HCT116 (cell line): ENCODE measurements around the gene UGGT2. TPM values are rescaled to one million over a fixed set of nuclear protein-coding genes. Genes with fewer than 3 reads are reported as not detected.

Experiments
- ATAC-seq: fragments of 200-7000 bp; cut with Tn5 transposase; 2 replicates; pipeline ENCODE4 v1.9.1; 2020; ENCODE audit warnings: mild to moderate bottlenecking, moderate library complexity
- BruUV-seq: library from RNA; stranded (reverse); fragments of 400-500 nt; replicated peaks from 2 replicates; lab custom pipeline; 2021; lab: Mats Ljungman, UMichigan
- CTCF ChIA-PET: fragments of 300-600 bp; sonication (Branson Sonifier 250); formaldehyde crosslinking; loops from one replicate; lab custom pipeline; 2021; ENCODE audit warnings: antibody characterized with exemption; lab: Charles Lee
- POLR2A ChIA-PET: fragments of 300-600, 350-600 bp; sonication (Branson Sonifier 250); formaldehyde crosslinking; loops from one replicate; lab custom pipeline; 2021; ENCODE audit warnings: antibody characterized with exemption; lab: Charles Lee
- RAD21 ChIA-PET, 2 experiments: fragments of 300-600 bp; sonication (Branson Sonifier 250); formaldehyde crosslinking; loops; one replicate each; lab custom pipeline; 2023; ENCODE audit warnings: low total read pairs in 2 of 2; ENCODE audit not compliant: uncharacterized antibody in 2 of 2, unreplicated experiment in 2 of 2, low non-redundant PET in 1 of 2; lab: Charles Lee
- DNase-seq: peaks from one replicate; pipeline ENCODE4 v3.0.0-alpha.2; 2010; ENCODE audit warnings: low read depth, low spot score
- H2AFZ ChIP-seq: fragments of 200-600 bp; shearing (Covaris generic), sonication (generic); 2 replicates; pipeline ENCODE4 v1.6.1; 2017; ENCODE audit warnings: low read depth, mixed run types, mixed read lengths, antibody characterized with exemption, low read length; ENCODE audit not compliant: poor library complexity, severe bottlenecking
- H3K27ac ChIP-seq: 2 replicates; pipeline ENCODE4 v1.5.1; 2012; ENCODE audit warnings: low read depth, low read length
- H3K27me3 ChIP-seq: fragments of 200-600 bp; sonication (generic); 2 replicates; pipeline ENCODE4 v1.6.1; 2016; ENCODE audit warnings: mixed run types, low read length, mixed read lengths; ENCODE audit not compliant: insufficient read depth
- H3K36me3 ChIP-seq, 2 experiments: fragments of 200-500 bp in 1 of 2; fragments of 200-600 bp in 1 of 2; sonication (Bioruptor generic) in 1 of 2; sonication (generic) in 1 of 2; 2 replicates each; pipeline versions ENCODE4 v1.5.1 to v1.6.1; 2014 to 2016; ENCODE audit warnings: low read length in 2 of 2, inconsistent platforms in 1 of 2, mixed read lengths in 1 of 2, mixed run types in 1 of 2; ENCODE audit not compliant: insufficient read depth in 2 of 2, control insufficient read depth in 1 of 2
- H3K4me1 ChIP-seq, 2 experiments: fragments of 200-600 bp in 1 of 2; sonication (generic) in 1 of 2; 2 replicates each; pipeline versions ENCODE4 v1.5.1 to v1.6.1; 2012 to 2017; ENCODE audit warnings: low read length in 2 of 2, inconsistent platforms in 1 of 2, mild to moderate bottlenecking in 1 of 2, mixed read lengths in 1 of 2, mixed run types in 1 of 2, moderate library complexity in 1 of 2; ENCODE audit not compliant: insufficient read depth in 2 of 2, control insufficient read depth in 1 of 2
- H3K4me2 ChIP-seq: fragments of 200-600 bp; sonication (generic); 2 replicates; pipeline ENCODE4 v1.6.1; 2017; ENCODE audit warnings: mixed run types, low read length, mixed read lengths
- H3K4me3 ChIP-seq, 2 experiments: fragments of 200-600 bp in 1 of 2; sonication (generic) in 1 of 2; replicated peaks in 1 of 2; 2 replicates each; pipeline ENCODE4 v1.5.1; 2011 to 2016; ENCODE audit warnings: low read length in 2 of 2, control low read depth in 1 of 2, low read depth in 1 of 2, mild to moderate bottlenecking in 1 of 2, mixed read lengths in 1 of 2, mixed run types in 1 of 2
- H3K79me2 ChIP-seq: fragments of 200-600 bp; sonication (generic); 2 replicates; pipeline ENCODE4 v1.6.1; 2017; ENCODE audit warnings: mild to moderate bottlenecking, mixed run types, low read length, moderate library complexity, mixed read lengths; ENCODE audit not compliant: insufficient read depth
- H3K9ac ChIP-seq: fragments of 200-600 bp; sonication (generic); 2 replicates; pipeline ENCODE4 v1.6.1; 2016; ENCODE audit warnings: low read length, mixed read lengths
- H3K9me2 ChIP-seq: fragments of 200-600 bp; sonication (generic), shearing (Covaris generic); 2 replicates; pipeline ENCODE4 v1.6.1; 2017; ENCODE audit warnings: mixed run types, mild to moderate bottlenecking, moderate library complexity; ENCODE audit not compliant: insufficient read depth
- H3K9me3 ChIP-seq, 2 experiments: fragments of 200-500 bp in 1 of 2; fragments of 200-600 bp in 1 of 2; sonication (Bioruptor generic) in 1 of 2; sonication (generic) in 1 of 2; 2 replicates each; pipeline ENCODE4 v1.6.1; 2014 to 2017; ENCODE audit warnings: low read length in 2 of 2, mixed read lengths in 2 of 2, inconsistent platforms in 1 of 2, low read depth in 1 of 2, mild to moderate bottlenecking in 1 of 2, mixed run types in 1 of 2, moderate library complexity in 1 of 2; ENCODE audit not compliant: control insufficient read depth in 1 of 2, insufficient read depth in 1 of 2
- H4K20me1 ChIP-seq: fragments of 200-600 bp; sonication (generic), shearing (Covaris generic); 2 replicates; pipeline ENCODE4 v1.6.1; 2017; ENCODE audit warnings: mixed run types, mild to moderate bottlenecking, moderate library complexity; ENCODE audit not compliant: insufficient read depth
- CEBPB ChIP-seq: IDR thresholded peaks from 2 replicates; pipeline ENCODE4 v1.6.1; 2012; ENCODE audit warnings: low read depth
- EGR1 ChIP-seq: IDR thresholded peaks from 2 replicates; pipeline ENCODE4 v1.6.1; 2012; ENCODE audit warnings: low read depth
- EZH2phosphoT487 ChIP-seq: fragments of 200-600 bp; IDR thresholded peaks from 2 replicates; pipeline ENCODE4 v1.6.1; 2018; ENCODE audit warnings: antibody characterized with exemption, borderline replicate concordance
- FOSL1 ChIP-seq: IDR thresholded peaks from 2 replicates; pipeline ENCODE4 v1.6.1; 2012; ENCODE audit warnings: low read depth
- JUND ChIP-seq: IDR thresholded peaks from 2 replicates; pipeline ENCODE4 v1.6.1; 2012
- POLR2AphosphoS5 ChIP-seq: IDR thresholded peaks from 2 replicates; pipeline ENCODE4 v1.6.1; 2011; ENCODE audit warnings: mild to moderate bottlenecking, low read depth, low read length, moderate library complexity
- RAD21 ChIP-seq: IDR thresholded peaks from 2 replicates; pipeline ENCODE4 v1.6.1; 2012; ENCODE audit warnings: low read depth, mild to moderate bottlenecking
- SIN3A ChIP-seq: IDR thresholded peaks from 2 replicates; pipeline ENCODE4 v1.6.1; 2012; ENCODE audit warnings: low read depth
- SP1 ChIP-seq: IDR thresholded peaks from 2 replicates; pipeline ENCODE4 v1.6.1; 2012; ENCODE audit warnings: low read depth
- SRF ChIP-seq: IDR thresholded peaks from 2 replicates; pipeline ENCODE4 v1.6.1; 2012; ENCODE audit warnings: low read depth
- TCF7L2 ChIP-seq: IDR thresholded peaks from 2 replicates; pipeline ENCODE4 v1.7.0; 2011; ENCODE audit warnings: borderline replicate concordance, inconsistent platforms; ENCODE audit not compliant: insufficient read depth, insufficient read length; ENCODE audit errors: extremely low read depth
- YY1 ChIP-seq: IDR thresholded peaks from 2 replicates; pipeline ENCODE4 v1.6.1; 2011; ENCODE audit warnings: low read length, low read depth, moderate library complexity, mild to moderate bottlenecking; ENCODE audit not compliant: insufficient replicate concordance; ENCODE audit errors: extremely low read depth
- ZNF274 ChIP-seq: fragments of 200-500 bp; sonication (Bioruptor generic); IDR thresholded peaks from 2 replicates; pipeline ENCODE4 v1.6.1; 2014; ENCODE audit warnings: mild to moderate bottlenecking, low read depth, low read length, inconsistent platforms
- intact Hi-C: fragments of 100-400 bp; cut with micrococcal nuclease; formaldehyde crosslinking; loops from 2 replicates; pipeline ENCODE4 v1.10.0; 2022
- total RNA-seq: library from RNA; stranded (reverse); gene quantifications from one replicate; pipeline ENCODE4 v1.2.1, GENCODE V29; 2021; ENCODE audit not compliant: unreplicated experiment
- TF ChIP-seq, protein P1 (sequence below): IDR thresholded peaks from 2 replicates; pipeline ENCODE4 v1.6.1; 2012

Gene UGGT2
- total RNA-seq, 1 experiment from 2014 or later, result 27.1 TPM

DNA sequence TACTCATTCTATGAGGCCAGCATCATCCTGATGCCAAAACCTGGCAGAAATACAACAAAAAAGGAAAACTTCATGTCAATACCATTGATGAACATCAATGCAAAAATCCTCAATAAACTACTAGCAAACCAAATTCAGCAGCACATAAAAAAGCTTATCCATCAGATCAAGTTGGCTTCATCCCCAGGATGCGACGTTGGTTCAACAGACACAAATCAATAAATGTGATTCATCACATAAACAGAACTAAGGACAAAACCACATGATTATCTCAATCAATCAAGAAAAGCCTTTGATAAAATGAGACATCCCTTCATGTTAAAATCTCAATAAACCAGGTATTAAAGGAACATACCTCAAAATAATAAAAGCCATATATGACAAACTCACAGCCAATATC lies 134.3 kb downstream of the UGGT2 start:
- Histone ChIP-seq H3K4me3 (no peak overlapping the region), H3K4me2 (no peak overlapping the region), H3K27ac (no peak overlapping the region), H3K9me3 (no peaks in the 10 kb centered on the region), H3K9me2 (no peaks in the 10 kb centered on the region), H3K4me1 (no peaks in the 10 kb centered on the region), H3K9ac (no peak overlapping the region), H3K27me3 (no peaks in the 10 kb centered on the region), H4K20me1 (no peaks in the 10 kb centered on the region)
- no TSS peak for BruUV-seq
- intact Hi-C loops, result no loop called here
- RAD21 ChIA-PET, result no interaction called here
- CTCF ChIA-PET, result no interaction called here
- DNase-seq, result no peak
- POLR2A ChIA-PET, result no interaction called here
- TF ChIP-seq EZH2phosphoT487 (no peak), SRF (no peak), SP1 (no peak), SIN3A (no peak), JUND (no peak), CEBPB (no peak), POLR2AphosphoS5 (no peak), EGR1 (no peak), FOSL1 (no peak), YY1 (no peak), TCF7L2 (no peak), ZNF274 (no peak), RAD21 (no peak)
- TF ChIP-seq, protein P1, sequence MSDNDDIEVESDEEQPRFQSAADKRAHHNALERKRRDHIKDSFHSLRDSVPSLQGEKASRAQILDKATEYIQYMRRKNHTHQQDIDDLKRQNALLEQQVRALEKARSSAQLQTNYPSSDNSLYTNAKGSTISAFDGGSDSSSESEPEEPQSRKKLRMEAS, result no peak
- TF ChIP-seq, all 23 proteins: peak for 0
- no peaks in the 10 kb centered on the region for H3K79me2 ChIP-seq
- H3K36me3 ChIP-seq, result no peaks in the 10 kb centered on the region
- no peak overlapping the region for H2AFZ ChIP-seq
- ATAC-seq, result no peak
